Right lobe of liver (tissue), 4 donors: ENCODE results near the gene BOC.

ENCODE experiments used
- CTCF ChIP-seq, 4 donors: fragments of 200-600 bp in 3 of 4; fragments of 450-650 bp in 1 of 4; IDR thresholded peaks; one replicate each; pipeline versions ENCODE4 v1.5.1 to v1.8.0; 2016 to 2022; ENCODE audit warnings: antibody characterized with exemption in 4 of 4, mild to moderate bottlenecking in 2 of 4
- POLR2A ChIP-seq: fragments of 450-650 bp; IDR thresholded peaks from one replicate; pipeline ENCODE4 v1.6.1; 2017; ENCODE audit warnings: antibody characterized with exemption, mild to moderate bottlenecking
- donor health status: DM: no; HTN: no; CAD: no.
- donor health status: DM: no; HTN: no; CAD: no.
- donor health status: DM: no; HTN: yes; CAD: no.

DNA sequence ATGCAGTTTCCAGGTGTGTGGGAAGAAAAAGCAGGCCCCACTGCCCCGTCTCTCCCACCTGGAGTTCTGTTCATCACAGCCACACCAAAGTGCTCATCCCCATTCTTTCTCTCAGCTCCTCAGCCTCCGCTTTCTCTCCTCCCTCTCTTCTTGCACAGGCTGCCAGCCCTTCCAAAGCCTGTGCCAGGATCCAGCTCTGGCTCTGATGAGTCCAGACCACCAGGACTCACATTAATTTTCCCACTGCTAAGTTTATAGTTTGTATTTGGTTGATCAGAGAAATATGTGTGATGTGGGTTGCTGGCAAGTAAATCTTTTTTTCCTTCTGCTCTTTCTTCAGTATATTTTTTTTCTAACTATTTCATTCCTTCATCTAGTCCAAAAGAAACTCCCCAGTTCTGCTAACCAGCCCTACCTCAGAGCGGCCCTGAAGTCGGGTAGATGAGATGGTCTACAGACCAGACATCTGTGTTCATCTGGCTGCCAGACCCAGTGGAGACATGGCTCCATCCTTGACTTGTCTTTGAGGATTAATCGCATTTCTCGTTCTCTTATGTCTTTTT, 49.8 kb downstream of the BOC start:
- TF ChIP-seq CTCF (IDR thresholded peaks at IDR 0.05) (no peak), POLR2A (no peak)
